Stimulated activated CD4-positive, alpha-beta T cell treated with anti-CD3 and anti-CD28 coated beads, Interleukin-12 subunit alpha, Interleukin-12 subunit beta, amount 100 ng/mL, for 48 hours (primary cell): ENCODE data around the gene ARHGAP9.
A peak's percentile ranks its signal among the peaks of the same experiment; 100 is the strongest.

ENCODE experiments used
- DNase-seq, 3 donors: peaks; one replicate each; pipeline ENCODE4 v3.0.0-alpha.2; 2020; ENCODE audit warnings: low read depth in 2 of 3, low spot score in 1 of 3

Gene ARHGAP9

DNA sequence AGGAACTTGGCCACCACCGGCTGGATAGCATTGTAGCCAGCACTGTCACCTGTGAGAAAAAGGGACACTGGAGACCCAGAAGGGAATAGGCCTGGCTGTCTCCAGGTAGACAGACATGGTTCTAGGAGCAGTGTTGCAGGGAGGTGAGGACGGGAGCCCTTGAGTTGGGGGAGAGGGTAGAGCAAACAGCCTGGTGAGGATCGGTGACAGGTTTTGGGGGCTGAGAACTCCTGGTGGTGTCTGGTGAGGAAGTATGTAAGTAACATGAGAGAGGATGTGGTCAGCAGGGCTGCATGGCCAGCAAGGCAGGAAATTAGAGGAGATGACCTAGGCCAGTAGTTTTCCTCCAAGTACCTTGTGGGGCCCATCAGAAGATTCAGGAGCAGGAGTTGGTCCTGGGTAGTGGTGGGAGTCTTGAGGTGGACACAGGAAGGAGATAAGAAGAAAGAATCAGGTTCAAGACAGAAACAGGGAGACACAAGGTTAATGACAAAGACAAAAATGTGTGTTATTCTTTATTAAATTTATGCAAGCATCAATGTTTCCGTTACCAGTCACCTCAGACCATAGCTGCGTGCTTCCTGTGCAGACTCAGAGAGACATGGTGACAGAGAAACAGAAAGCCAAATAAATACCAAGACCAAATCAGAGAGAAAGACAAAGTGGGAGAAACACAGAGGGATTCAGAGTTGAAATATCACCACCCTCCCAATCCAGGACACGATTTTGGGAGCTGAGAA, at the start of gene ARHGAP9:
Gene ARHGAP9, minus strand, starts transcription at position 491 of the 740 bp plus-strand sequence. Its CDS starts 460 bp downstream, at position 31.
- DNase-seq: no peak

DNA sequence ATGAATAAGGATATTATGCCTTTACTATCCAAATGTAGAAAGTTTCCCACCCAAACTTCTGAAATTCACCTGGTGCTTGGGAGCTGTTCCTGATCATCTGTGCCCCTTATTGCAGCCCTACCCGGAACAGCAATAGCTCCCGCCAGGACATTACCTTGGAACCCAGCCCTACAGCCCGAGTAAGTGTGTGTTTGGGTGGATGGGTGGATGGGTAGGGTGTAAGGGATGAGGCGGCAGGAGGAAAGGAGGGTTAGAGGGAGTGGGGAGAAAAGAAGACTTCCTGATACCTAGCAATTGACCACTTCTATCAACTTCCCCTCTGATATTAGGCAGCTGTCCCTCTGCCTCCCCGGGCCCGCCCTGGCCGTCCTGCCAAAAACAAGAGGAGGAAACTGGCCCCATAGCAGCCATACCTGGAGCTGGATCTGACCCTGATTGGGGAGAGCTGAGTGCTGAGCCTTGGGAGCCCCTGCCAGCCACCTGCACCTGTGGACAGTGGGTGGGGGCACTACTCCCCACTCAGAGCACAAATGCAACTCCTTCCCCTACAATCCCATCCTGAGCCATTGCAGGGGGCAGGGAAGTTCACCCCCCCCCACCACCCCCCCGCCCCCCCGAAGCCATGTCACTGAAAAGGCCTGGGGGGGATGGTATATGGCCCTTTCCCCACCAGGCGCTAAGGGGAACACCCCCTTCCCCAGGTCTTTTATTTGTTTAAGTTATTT, 49.3 kb upstream of the ARHGAP9 start:
- no peak for DNase-seq

- DNase-seq: no peak
Measured at GRCh38 chr12:57528176-57528575, 48.5 kb upstream of the ARHGAP9 start.

DNA sequence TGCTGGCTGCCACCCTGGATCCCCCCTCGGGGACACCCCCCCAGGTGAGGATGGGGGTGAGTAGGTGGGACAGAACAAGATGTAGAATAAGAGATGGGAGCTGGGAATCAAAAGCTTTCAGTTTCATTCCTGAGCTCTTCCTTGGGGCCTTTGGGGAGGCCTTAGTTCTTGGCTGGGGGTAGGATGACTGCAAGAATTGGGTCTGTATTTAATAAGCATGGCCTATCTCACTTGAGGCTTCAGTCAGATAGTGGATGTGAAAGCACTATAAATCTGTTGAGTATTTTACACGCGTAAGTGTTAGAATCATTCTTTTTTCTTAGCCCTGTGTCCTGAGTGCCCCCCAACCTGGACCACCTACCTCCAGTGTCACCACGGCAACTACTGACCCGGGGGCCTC, 47.5 kb upstream of the ARHGAP9 start:
- no peak for DNase-seq

DNA sequence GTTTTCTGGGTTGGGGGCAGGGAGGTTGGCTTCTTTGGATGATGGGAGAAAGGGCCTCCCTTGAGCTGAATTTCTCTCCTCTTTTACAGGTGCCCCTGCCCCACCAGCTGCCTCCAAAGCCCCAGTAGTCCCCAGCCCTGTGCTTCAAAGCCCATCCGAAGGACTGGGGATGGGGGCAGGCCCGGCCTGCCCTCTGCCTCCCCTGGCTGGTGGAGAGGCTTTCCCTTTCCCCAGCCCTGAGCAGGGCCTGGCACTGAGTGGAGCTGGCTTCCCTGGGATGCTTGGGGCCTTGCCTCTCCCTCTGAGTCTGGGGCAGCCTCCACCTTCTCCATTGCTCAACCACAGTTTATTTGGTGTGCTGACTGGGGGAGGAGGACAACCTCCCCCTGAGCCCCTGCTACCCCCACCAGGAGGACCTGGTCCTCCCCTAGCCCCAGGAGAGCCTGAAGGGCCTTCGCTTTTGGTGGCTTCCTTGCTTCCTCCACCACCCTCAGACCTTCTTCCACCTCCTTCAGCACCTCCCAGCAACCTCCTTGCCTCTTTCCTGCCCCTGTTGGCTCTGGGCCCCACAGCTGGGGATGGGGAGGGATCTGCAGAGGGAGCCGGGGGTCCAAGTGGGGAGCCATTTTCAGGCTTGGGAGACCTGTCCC, 46.9 kb upstream of the ARHGAP9 start:
- DNase-seq: no peak

DNA sequence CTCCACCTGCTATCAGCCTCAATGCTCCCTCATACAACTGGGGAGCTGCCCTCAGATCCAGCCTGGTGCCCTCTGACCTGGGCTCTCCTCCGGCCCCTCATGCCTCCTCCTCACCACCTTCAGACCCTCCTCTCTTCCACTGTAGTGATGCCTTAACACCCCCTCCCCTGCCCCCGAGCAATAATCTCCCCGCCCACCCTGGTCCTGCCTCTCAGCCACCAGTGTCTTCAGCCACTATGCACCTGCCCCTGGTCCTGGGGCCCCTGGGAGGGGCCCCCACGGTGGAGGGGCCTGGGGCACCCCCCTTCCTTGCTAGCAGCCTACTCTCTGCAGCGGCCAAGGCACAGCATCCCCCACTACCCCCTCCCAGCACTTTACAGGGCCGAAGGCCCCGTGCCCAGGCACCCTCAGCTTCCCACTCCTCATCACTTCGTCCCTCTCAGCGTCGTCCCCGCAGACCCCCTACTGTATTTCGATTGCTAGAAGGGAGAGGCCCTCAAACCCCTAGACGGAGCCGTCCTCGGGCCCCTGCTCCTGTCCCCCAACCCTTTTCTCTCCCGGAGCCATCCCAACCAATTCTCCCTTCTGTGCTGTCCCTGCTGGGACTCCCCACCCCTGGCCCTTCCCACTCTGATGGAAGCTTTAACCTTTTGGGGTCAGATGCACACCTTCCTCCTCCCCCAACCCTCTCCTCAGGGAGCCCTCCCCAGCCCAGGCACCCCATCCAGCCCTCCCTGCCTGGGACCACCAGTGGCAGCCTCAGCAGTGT, 46.1 kb upstream of the ARHGAP9 start:
- no peak for DNase-seq

GRCh38 chr12:57524814-57525614, 45.3 kb upstream of the ARHGAP9 start:
- DNase-seq: no peak

DNA sequence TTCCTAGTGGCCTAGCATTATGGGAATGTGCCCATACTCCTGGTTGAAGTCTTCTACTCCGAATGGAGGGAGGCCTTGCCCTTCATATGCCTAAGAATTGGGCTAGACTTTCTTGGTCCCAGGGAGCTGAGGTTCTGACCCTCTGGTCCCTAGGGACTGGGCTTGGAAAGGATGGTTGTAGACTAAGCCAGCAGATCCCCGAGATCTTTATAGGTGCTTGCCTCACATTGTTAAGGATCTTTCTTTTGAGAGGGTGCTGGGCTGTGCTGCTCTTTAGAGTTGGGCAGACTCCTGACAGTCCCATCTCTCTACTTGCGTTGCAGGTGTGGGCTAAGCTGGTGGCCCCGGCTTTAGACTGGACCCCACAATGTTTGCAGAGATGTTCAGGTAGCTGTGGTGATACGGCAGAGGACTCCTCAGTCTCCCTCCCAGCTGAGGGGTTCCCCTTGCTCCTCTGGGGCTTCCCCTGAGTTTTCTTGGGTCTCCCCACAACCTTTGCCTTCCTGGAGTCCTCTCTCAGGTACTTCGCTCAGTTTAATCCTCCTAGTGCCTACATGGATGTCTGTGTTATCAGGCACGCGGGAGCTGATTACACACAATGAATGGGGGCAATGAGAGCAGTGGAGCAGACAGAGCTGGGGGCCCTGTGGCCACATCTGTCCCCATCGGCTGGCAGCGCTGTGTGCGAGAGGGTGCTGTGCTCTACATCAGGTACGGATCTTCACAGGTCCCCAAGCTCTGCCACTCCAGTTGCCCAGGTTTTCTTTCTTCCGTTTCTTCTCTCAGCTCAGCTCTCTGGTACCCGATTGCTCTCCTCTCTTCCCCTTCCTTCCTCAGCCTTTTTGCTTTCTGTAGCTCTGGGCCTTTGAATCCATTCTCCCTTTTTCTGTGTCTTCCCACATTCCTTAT, 44.3 kb upstream of the ARHGAP9 start:
- DNase-seq: no peak

- DNase-seq: peak in 1 of 3 donors; percentile 20
Measured at GRCh38 chr12:57522887-57523705, 43.4 kb upstream of the ARHGAP9 start.

DNA sequence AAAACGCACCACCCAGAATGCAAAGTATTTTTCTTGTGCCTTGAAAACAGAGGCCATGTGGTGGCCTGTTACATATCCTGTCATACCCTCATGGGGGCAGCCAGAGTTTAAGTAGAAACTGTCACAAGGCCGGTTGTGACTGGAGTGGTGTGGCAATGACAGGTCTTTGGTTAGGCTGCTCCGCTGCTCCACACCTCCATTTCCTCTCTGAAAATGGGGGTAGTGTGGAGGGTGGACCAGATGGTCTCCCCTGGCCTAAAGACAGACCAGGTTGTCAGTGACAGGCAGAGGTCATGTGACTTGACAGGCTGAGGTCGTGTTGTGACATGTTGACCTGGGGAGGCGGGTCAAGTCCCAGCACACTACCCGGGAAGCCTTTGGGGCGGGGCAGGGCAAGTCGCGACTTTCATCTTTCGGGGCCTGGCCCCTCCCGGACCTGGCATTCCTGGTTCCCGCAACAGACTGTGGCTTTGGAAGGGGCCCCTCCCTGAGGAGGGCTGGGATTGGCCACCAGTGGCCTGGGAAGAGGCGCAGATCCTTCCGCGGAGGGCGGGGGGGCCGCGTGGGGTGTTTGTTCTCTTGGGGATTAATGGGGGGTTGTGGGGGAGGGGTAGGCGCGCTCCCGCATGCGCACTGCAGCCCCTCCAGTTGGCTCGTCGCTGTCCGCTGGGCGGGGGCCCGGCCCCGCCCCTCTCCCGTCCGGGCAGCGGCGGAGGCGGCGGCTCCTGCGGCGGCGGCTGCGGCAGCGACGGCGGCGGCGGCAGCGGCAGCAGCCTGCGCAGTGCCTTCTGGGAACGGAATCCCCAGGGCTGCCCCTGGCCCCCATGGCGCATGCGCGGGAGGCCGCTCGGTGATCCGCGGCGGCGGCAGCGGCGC, 42.6 kb upstream of the ARHGAP9 start, which contains the start of gene MBD6:
Gene MBD6, plus strand, starts transcription at position 814 of the 876 bp plus-strand sequence. CDS start 1,480 bp downstream, outside the sequence.
- peak; percentile 81 to 88 (median 86) for DNase-seq

DNA sequence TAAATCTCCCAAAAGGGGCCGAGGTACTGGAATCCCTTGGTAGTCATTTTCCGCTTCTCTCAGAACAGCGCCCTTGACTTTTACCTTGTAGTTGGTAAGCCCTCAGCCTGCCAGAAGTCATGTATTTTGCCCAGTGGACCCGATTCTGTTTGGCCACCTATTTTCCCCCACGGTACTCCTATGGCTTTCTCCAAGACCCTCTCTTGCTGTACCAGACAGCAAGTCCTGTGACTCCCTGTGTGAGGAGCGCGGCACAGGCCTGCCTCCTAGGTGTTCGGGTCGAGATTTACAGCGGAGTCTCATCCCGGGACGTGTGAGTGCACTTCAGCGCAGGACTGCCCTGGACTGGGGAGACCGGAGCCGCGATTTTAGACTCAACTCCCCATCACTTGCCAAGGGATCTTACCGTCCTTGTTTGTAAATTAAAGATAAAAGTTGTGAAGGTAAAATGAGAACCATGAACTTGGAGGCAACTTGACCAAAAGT, 41.9 kb upstream of the ARHGAP9 start:
- peak in 1 of 3 donors; percentile 15 for DNase-seq

GRCh38 chr12:57520053-57520818, 40.6 kb upstream of the ARHGAP9 start, which contains the start of gene DDIT3:
TSS of gene DDIT3 (minus strand) at chr12:57520514. CDS start at chr12:57517406, 3,108 bp downstream.
- DNase-seq: peak; percentile 98 to 100 (median 100)

- no peak for DNase-seq
Measured at GRCh38 chr12:57519796-57520052, 40.1 kb upstream of the ARHGAP9 start.

DNA sequence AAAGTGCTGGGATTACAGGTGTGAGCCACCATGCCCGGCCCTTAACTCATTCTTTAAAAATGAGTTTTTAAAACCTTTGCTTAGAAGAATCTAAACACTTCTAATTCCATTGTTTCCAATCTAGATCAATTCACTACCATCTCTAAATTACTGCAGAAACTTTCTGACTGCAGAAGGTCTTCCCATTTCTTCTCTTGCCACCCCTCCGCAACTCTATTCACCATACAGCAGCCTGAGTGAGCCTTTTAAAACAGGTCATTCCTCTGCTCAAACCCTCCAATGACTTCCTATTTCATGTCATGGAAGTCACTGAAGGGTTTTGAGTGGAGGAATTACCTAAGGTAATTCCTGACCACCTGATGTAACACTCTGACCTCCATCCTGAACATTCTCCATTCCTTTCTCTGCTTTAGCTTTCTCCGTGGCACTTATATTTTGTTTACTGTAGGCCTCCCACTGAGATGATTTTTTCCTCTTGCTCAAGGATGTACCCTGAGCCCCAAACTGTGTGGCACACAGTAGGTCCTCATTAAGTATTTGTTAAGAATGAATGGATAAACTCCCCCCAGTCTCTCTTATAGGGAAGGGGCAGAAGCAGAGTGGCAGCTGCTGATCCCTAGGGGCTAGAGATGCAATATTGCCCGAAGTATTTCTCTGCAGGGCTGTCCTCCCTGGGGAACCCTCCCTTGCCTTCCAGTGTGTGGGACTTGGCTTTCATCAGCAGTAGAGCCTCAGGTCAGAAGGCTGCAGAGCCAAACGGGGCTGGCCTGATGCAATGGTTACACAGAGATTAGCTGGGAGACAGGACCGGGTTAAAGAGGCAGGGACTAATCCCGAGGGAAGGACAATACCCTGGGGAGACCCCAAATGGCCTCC, 39.5 kb upstream of the ARHGAP9 start:
- peak in 1 of 3 donors; percentile 15 for DNase-seq

DNA sequence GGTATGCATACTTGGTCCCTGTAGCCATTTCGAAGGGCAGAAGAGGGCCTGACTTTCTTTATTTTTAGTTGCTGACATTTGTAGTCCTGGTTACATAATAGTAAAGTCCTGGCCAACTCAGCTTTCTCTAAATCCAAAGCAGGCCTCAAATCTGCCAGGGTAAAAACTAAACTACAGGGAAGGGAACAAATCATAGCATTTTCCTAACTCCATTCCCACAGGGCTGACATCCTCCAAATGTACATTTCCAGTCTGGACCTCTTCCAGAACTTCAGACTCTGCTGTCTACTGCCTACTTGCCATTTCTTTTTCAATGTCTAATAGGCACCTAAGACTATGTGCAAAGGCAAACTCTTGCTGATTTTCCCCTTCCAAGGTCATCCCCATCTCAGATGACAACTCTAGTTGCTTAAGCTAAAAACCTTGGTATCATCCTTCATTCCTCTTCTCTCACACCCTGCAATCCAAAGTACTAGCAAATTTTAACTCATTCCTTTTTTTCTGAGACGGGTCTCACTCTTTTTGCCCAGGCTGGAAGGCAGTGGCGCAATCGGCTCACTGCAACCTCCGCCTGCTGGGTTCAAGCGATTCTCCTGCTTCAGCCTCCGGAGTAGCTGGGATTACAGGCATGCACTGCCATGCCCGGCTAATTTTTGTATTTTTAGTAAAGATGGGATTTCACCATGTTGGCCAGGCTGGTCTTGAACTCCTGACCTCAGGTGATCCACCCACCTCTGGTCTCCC, 38.7 kb upstream of the ARHGAP9 start:
- DNase-seq: no peak
